Lower lobe of right lung (tissue), 2 donors: ENCODE measurements around the gene SPTY2D1. TPM values are rescaled to one million over a fixed set of nuclear protein-coding genes. Genes with fewer than 3 reads are reported as not detected.
A peak's percentile ranks its signal among the peaks of the same experiment; 100 is the strongest.

Experiments
- ATAC-seq, 2 donors: fragments of 200-7000 bp; cut with Tn5 transposase; one replicate each; pipeline ENCODE4 v1.9.1; 2020 to 2022; ENCODE audit warnings: mild to moderate bottlenecking in 2 of 2, moderate library complexity in 2 of 2
- DNase-seq: peaks from one replicate; pipeline ENCODE4 v3.0.0-alpha.2; 2020
- H3K27ac ChIP-seq: fragments of 200-600 bp; one replicate; pipeline ENCODE4 v1.8.0; 2022
- H3K27me3 ChIP-seq: fragments of 200-600 bp; one replicate; pipeline ENCODE4 v1.8.0; 2022; ENCODE audit warnings: low read depth
- H3K36me3 ChIP-seq: fragments of 200-600 bp; one replicate; pipeline ENCODE4 v1.8.0; 2022; ENCODE audit warnings: mild to moderate bottlenecking
- H3K4me1 ChIP-seq: fragments of 200-600 bp; one replicate; pipeline ENCODE4 v1.8.0; 2022
- H3K4me3 ChIP-seq: fragments of 200-600 bp; one replicate; pipeline ENCODE4 v1.8.0; 2022; ENCODE audit warnings: mild to moderate bottlenecking
- H3K9me3 ChIP-seq: fragments of 200-600 bp; one replicate; pipeline ENCODE4 v1.8.0; 2022
- CTCF ChIP-seq: fragments of 200-600 bp; IDR thresholded peaks from one replicate; pipeline ENCODE4 v1.8.0; 2022; ENCODE audit warnings: antibody characterized with exemption, mild to moderate bottlenecking
- intact Hi-C: fragments of 100-400 bp; cut with DNase I; formaldehyde crosslinking; loops from one replicate; pipeline ENCODE4 v1.11.0; 2022
- total RNA-seq: library from RNA; stranded (reverse); fragmentation: NEBNext Ultra II Directional; extraction: Animal tissue kit (Norgen Biotek cat#: 25700); gene quantifications from one replicate; pipeline ENCODE4 v1.2.1, GENCODE V29; 2021
- donor health status: DM: no; HTN: yes; CAD: no; lungs with severe emphysema.

SPTY2D1 gene
- total RNA-seq, 1 donor from 2014 or later, result 18.6 TPM

- no peak overlapping the region for H3K27ac ChIP-seq
- no peaks in the 10 kb centered on the region for H3K27me3 ChIP-seq
- H3K4me3 ChIP-seq, result no peak overlapping the region
- TF ChIP-seq CTCF, result no peak
- peaks cover 1% of the 10 kb centered on the region for H3K4me1 ChIP-seq
- peaks cover 21% of the 10 kb centered on the region for H3K36me3 ChIP-seq
- no peaks in the 10 kb centered on the region for H3K9me3 ChIP-seq
- no peak for ATAC-seq
- DNase-seq, result no peak
- intact Hi-C loops, result no loop called here
These were observed 52.3 kb downstream of the SPTY2D1 start for GRCh38 chr11:18581825-18582224.

- Histone ChIP-seq H3K9me3 (no peaks in the 10 kb centered on the region), H3K4me1 (no peaks in the 10 kb centered on the region), H3K27me3 (no peaks in the 10 kb centered on the region), H3K36me3 (peaks cover 35% of the 10 kb centered on the region), H3K4me3 (no peak overlapping the region), H3K27ac (no peak overlapping the region)
- DNase-seq, result no peak
- intact Hi-C loops, result no loop called here
- TF ChIP-seq CTCF, result no peak
- no peak for ATAC-seq
These were observed 53.9 kb downstream of the SPTY2D1 start for GRCh38 chr11:18580113-18580766.

GRCh38 chr11:18578975-18579598 lies 55.1 kb downstream of the SPTY2D1 start:
- H3K36me3 ChIP-seq, result peaks cover 46% of the 10 kb centered on the region
- DNase-seq, result no peak
- H3K27ac ChIP-seq, result no peak overlapping the region
- no peaks in the 10 kb centered on the region for H3K27me3 ChIP-seq
- TF ChIP-seq CTCF, result no peak
- intact Hi-C loops, result no loop called here
- no peaks in the 10 kb centered on the region for H3K4me1 ChIP-seq
- no peak overlapping the region for H3K4me3 ChIP-seq
- H3K9me3 ChIP-seq, result no peaks in the 10 kb centered on the region
- peak in 1 of 2 donors; percentile 48 for ATAC-seq

- TF ChIP-seq CTCF, result no peak
- intact Hi-C loops, result no loop called here
- DNase-seq (no peak), ATAC-seq (no peak)
- Histone ChIP-seq H3K9me3 (no peaks in the 10 kb centered on the region), H3K4me1 (no peaks in the 10 kb centered on the region), H3K27ac (no peak overlapping the region), H3K4me3 (no peak overlapping the region), H3K36me3 (peaks cover 80% of the 10 kb centered on the region), H3K27me3 (no peaks in the 10 kb centered on the region)
These were observed 58.8 kb downstream of the SPTY2D1 start for GRCh38 chr11:18575361-18575760.

- TF ChIP-seq CTCF, result no peak
- DNase-seq (no peak), ATAC-seq (no peak)
- H3K9me3 ChIP-seq, result no peaks in the 10 kb centered on the region
- peaks cover 92% of the 10 kb centered on the region for H3K36me3 ChIP-seq
- no peak overlapping the region for H3K27ac ChIP-seq
- no peaks in the 10 kb centered on the region for H3K27me3 ChIP-seq
- intact Hi-C loops, result no loop called here
- no peaks in the 10 kb centered on the region for H3K4me1 ChIP-seq
- no peak overlapping the region for H3K4me3 ChIP-seq
These were observed 67.1 kb downstream of the SPTY2D1 start for GRCh38 chr11:18567081-18567480.
